Measurements from ENCODE around the gene CD7. TPM values are rescaled to one million over a fixed set of nuclear protein-coding genes. Genes with fewer than 3 reads are reported as not detected.

CD7 gene
- polyA plus RNA-seq, 1 donor from 2014 or later: not detected

DNA sequence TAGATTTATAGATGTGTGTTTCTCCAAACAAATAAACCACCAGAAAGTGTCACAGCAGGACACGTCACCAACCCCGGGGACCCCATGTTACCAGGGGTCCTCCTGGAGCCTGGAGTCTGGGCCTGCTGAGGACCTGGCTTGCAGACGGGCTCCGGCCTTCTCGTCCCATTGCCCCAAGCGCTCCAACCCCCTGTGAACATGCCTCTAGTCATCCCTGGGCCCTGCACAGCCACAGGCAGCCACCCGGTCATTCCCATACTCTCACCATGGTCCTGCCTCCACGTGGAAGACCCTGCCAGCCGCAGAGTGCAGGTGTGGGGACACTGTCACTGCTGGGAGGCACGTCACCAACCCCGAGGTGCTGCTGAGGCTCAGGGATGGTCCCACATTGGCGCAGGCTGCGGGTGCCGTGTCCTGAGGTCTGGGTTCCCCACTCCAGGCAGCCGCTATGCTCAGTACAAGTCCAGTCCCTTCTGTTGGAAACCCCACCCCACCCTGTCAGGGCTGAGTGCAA is 11.6 kb upstream of the CD7 start:
- H3K79me2 ChIP-seq (replicated peaks; ENCODE audit: insufficient read depth, low read length): no peaks in the 10 kb centered on the region
- no peaks in the 10 kb centered on the region for H3K9me3 ChIP-seq (ENCODE audit: low read length)
- no peak overlapping the region for H3K4me3 ChIP-seq (ENCODE audit: low read length)
- no peak overlapping the region for H3K4me2 ChIP-seq (ENCODE audit: low read length)
- no peaks in the 10 kb centered on the region for H3F3A ChIP-seq (ENCODE audit: insufficient read depth, low read length, poor library complexity, severe bottlenecking)
- H3K27ac ChIP-seq (ENCODE audit: low read length): no peak overlapping the region
- H3K9ac ChIP-seq (ENCODE audit: low read length): no peak overlapping the region
- no peaks in the 10 kb centered on the region for H3K9me2 ChIP-seq (ENCODE audit: insufficient read depth, low read length)
- no peak overlapping the region for H2AFZ ChIP-seq (ENCODE audit: low read depth, low read length)
- no peaks in the 10 kb centered on the region for H4K20me1 ChIP-seq (ENCODE audit: insufficient read depth)
- no peaks in the 10 kb centered on the region for H3K36me3 ChIP-seq (ENCODE audit: insufficient read depth, low read length)
- H3K27me3 ChIP-seq (ENCODE audit: insufficient read depth, low read depth, low read length): peaks cover 26% of the 10 kb centered on the region
- TF ChIP-seq, protein P1, sequence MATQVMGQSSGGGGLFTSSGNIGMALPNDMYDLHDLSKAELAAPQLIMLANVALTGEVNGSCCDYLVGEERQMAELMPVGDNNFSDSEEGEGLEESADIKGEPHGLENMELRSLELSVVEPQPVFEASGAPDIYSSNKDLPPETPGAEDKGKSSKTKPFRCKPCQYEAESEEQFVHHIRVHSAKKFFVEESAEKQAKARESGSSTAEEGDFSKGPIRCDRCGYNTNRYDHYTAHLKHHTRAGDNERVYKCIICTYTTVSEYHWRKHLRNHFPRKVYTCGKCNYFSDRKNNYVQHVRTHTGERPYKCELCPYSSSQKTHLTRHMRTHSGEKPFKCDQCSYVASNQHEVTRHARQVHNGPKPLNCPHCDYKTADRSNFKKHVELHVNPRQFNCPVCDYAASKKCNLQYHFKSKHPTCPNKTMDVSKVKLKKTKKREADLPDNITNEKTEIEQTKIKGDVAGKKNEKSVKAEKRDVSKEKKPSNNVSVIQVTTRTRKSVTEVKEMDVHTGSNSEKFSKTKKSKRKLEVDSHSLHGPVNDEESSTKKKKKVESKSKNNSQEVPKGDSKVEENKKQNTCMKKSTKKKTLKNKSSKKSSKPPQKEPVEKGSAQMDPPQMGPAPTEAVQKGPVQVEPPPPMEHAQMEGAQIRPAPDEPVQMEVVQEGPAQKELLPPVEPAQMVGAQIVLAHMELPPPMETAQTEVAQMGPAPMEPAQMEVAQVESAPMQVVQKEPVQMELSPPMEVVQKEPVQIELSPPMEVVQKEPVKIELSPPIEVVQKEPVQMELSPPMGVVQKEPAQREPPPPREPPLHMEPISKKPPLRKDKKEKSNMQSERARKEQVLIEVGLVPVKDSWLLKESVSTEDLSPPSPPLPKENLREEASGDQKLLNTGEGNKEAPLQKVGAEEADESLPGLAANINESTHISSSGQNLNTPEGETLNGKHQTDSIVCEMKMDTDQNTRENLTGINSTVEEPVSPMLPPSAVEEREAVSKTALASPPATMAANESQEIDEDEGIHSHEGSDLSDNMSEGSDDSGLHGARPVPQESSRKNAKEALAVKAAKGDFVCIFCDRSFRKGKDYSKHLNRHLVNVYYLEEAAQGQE (IDR thresholded peaks at IDR 0.05; ENCODE audit: borderline replicate concordance): no peak
- no peak for TF ChIP-seq SMC3 (conservative IDR thresholded peaks at IDR 0.05; ENCODE audit: poor library complexity)
- TF ChIP-seq, protein P2, sequence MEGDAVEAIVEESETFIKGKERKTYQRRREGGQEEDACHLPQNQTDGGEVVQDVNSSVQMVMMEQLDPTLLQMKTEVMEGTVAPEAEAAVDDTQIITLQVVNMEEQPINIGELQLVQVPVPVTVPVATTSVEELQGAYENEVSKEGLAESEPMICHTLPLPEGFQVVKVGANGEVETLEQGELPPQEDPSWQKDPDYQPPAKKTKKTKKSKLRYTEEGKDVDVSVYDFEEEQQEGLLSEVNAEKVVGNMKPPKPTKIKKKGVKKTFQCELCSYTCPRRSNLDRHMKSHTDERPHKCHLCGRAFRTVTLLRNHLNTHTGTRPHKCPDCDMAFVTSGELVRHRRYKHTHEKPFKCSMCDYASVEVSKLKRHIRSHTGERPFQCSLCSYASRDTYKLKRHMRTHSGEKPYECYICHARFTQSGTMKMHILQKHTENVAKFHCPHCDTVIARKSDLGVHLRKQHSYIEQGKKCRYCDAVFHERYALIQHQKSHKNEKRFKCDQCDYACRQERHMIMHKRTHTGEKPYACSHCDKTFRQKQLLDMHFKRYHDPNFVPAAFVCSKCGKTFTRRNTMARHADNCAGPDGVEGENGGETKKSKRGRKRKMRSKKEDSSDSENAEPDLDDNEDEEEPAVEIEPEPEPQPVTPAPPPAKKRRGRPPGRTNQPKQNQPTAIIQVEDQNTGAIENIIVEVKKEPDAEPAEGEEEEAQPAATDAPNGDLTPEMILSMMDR (IDR thresholded peaks at IDR 0.05; ENCODE audit: poor library complexity, severe bottlenecking): no peak

DNA sequence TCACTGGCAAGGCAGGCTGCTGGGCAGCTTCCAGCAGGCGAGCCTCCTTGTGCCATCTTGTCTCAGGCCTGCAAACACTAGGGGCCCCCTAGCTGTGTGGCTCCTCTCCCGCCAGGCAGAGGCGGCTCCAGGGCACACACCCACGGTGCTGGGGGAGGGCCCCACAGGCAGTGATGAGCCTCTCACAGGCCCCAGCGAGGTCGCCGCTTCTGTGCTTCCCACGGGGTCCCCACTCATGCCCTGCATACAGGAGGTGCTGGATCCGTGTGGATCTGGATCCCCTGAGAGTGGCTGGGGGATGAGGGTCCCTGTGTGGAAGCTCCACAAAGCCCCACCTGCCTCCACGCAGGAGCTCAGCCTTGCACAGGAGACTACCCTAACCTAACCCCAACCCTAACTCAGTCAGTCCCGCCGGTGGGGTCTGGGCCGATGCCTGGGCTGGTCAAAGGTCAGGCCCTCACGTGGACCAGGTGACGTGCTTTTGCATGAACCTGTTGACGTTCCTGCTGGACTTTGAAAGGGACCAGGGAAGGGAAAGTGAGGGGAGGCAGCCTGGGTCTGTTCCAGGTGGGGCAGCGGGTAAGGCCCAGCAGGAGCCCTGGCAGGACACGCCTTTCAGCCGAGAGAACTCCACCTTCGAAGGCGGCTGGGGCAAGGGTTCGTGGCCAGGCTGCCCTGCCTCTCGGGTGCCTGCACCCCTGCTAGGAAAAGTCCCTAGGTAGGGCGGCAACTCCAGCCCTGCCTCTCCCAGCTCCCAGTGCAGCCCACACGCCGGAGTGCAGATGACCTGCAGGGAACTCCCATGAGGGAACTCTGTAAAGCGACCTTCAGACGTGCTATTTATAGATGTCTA is 11.0 kb upstream of the CD7 start:
- Histone ChIP-seq H3F3A (ENCODE audit: insufficient read depth, low read length, poor library complexity, severe bottlenecking) (no peaks in the 10 kb centered on the region), H3K27ac (ENCODE audit: low read length) (no peak overlapping the region), H3K9me2 (ENCODE audit: insufficient read depth, low read length) (no peaks in the 10 kb centered on the region), H3K9ac (ENCODE audit: low read length) (no peak overlapping the region), H3K36me3 (ENCODE audit: insufficient read depth, low read length) (no peaks in the 10 kb centered on the region), H3K4me2 (ENCODE audit: low read length) (no peak overlapping the region), H3K79me2 (replicated peaks; ENCODE audit: insufficient read depth, low read length) (no peaks in the 10 kb centered on the region), H4K20me1 (ENCODE audit: insufficient read depth) (no peaks in the 10 kb centered on the region), H3K27me3 (ENCODE audit: insufficient read depth, low read depth, low read length) (peaks cover 20% of the 10 kb centered on the region), H3K9me3 (ENCODE audit: low read length) (no peaks in the 10 kb centered on the region), H2AFZ (ENCODE audit: low read depth, low read length) (no peak overlapping the region), H3K4me3 (ENCODE audit: low read length) (no peak overlapping the region)
- no peak for TF ChIP-seq RAD21 (conservative IDR thresholded peaks at IDR 0.05)
- TF ChIP-seq POLR2AphosphoS5 (IDR thresholded peaks at IDR 0.05): no peak
- TF ChIP-seq TAF1 (IDR thresholded peaks at IDR 0.05; ENCODE audit: low read depth): no peak
- no peak for TF ChIP-seq EZH2 (IDR thresholded peaks at IDR 0.05; ENCODE audit: borderline replicate concordance, insufficient read depth, low read length, poor library complexity, severe bottlenecking)
- no peak for TF ChIP-seq SMC3 (conservative IDR thresholded peaks at IDR 0.05; ENCODE audit: poor library complexity)
- no peak for TF ChIP-seq EP300 (conservative IDR thresholded peaks at IDR 0.05; ENCODE audit: poor library complexity, severe bottlenecking)
- TF ChIP-seq, protein P2 (IDR thresholded peaks at IDR 0.05; ENCODE audit: poor library complexity, severe bottlenecking): no peak
- TF ChIP-seq, protein P1 (IDR thresholded peaks at IDR 0.05; ENCODE audit: borderline replicate concordance): no peak
- TF ChIP-seq MXI1 (conservative IDR thresholded peaks at IDR 0.05; ENCODE audit: poor library complexity, severe bottlenecking): no peak
